Airway epithelial cell (primary cell): Measurements from ENCODE around the gene ZNF653. TPM values are rescaled to one million over a fixed set of nuclear protein-coding genes. Genes with fewer than 3 reads are reported as not detected.

ENCODE experiments used
- total RNA-seq: library from RNA; depleted of rRNA; stranded (reverse); fragments of >200 nt; gene quantifications from 2 replicates; pipeline ENCODE4 v1.2.3, GENCODE V29; 2015

The ZNF653 gene, protein sequence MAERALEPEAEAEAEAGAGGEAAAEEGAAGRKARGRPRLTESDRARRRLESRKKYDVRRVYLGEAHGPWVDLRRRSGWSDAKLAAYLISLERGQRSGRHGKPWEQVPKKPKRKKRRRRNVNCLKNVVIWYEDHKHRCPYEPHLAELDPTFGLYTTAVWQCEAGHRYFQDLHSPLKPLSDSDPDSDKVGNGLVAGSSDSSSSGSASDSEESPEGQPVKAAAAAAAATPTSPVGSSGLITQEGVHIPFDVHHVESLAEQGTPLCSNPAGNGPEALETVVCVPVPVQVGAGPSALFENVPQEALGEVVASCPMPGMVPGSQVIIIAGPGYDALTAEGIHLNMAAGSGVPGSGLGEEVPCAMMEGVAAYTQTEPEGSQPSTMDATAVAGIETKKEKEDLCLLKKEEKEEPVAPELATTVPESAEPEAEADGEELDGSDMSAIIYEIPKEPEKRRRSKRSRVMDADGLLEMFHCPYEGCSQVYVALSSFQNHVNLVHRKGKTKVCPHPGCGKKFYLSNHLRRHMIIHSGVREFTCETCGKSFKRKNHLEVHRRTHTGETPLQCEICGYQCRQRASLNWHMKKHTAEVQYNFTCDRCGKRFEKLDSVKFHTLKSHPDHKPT
- 3.9 and 6.2 TPM in 2 replicates for total RNA-seq

GRCh38 chr19:11505504-11506100 lies at the start of gene ZNF653:
TSS of gene ZNF653 (minus strand) at chr19:11505839. CDS start at chr19:11505786, 53 bp downstream.

GRCh38 chr19:11538232-11539036 lies 32.8 kb upstream of the ZNF653 start, which contains the start of gene CNN1:
TSS of gene CNN1 (plus strand) at chr19:11538851. CDS start at chr19:11538928, 77 bp downstream.

GRCh38 chr19:11528551-11529341 lies 23.1 kb upstream of the ZNF653 start, which contains the start of gene ECSIT:
TSS of gene ECSIT (minus strand) at chr19:11529134. CDS start at chr19:11519170, 9,964 bp downstream.

DNA sequence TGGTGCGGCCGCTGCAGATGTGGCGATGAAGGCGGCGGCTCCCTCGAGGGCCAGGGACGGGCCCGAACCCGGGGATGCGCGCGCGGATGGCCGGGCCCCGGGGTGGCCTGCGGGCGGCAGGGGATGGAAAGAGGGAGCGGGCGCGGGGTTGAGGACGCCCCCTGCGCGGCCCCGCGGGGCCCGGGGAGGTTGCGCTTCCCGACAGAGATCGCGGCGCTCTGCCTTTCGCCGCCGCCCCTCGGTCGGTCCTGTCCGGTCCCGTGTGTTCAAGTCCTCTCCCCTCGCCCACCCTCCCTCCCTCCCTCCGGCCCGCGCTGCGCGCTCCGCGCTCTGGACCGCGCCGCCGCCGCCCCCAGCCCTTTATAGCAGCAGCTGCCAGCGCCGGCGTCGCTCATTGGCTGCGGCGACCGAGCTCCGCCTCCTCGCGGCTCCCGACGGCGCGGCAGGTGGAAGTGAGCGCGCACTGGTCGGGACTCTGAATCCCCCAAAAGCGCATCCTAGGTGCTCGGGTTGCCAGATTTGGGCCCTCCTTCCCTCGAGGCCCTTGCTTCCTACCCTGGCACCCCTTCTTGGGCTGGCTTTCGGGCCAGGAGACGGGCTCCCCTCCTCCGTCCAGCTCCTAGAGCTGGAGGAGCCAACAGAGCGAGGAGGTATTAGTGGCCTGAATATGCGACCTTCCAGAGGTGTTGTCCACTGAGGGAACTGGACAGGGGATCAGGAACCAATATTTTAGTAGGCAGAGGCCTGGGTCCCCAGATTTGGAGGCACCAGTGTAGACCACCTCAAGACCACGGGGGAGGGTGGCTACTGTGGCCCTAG lies 24.7 kb downstream of the ZNF653 start, which contains the start of gene ELAVL3:
Gene ELAVL3, minus strand, starts transcription at position 332 of the 819 bp plus-strand sequence. CDS start 438 bp downstream, outside the sequence.

DNA sequence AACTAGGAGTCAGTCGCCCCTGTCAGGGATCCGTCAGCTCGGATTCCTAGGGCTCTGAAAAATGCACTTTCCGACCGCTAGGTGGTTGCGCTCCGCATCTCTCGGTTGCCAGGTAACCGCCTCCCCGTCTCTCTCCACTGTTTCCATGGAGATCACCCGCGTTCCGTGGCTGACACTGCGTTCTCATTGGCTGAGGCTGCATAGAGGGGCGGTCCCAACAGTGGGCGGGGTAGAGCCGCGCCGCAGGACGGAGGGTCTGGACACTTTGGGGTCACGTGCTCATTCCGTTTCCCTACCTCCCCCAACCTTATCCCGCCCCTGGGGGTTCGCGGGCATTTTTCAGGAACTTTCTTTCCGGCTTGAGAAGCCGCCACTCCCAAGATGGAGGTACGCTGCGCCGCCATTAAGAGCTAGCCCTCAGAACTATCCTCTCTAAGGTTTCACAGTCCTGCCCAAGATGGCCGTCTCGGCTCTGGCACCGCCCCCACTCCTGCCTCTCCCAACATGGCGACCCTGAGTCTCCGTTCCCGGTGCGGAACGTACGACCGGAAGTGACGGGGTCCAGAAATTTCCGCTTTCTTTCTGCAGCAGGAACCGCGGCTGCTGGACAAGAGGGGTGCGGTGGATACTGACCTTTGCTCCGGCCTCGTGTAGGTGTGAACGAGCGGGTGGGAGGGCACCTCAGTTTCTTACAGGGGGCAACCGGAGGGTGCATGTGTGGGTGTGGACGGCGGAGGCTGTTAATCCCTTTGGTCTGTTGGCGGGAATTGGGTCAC lies 70.4 kb downstream of the ZNF653 start, which contains the start of the genes ODAD3 and PRKCSH:
Gene ODAD3, minus strand, starts transcription at position 65 of the 776 bp plus-strand sequence. CDS start 105 bp downstream, outside the sequence.
Gene PRKCSH, plus strand, starts transcription at position 579 of the 776 bp plus-strand sequence. CDS start 483 bp downstream, outside the sequence.

Other genes starting within 250 kb of the ZNF653 start
- gene DOCK6, start 243.3 kb downstream of the ZNF653 start, total RNA-seq = 33.5 and 39.3 TPM in 2 replicates
- not detected in 2 replicates for gene TSPAN16, start 209.7 kb downstream of the ZNF653 start, total RNA-seq
- 58.9 and 77.6 TPM in 2 replicates for gene RAB3D, start 166.2 kb downstream of the ZNF653 start, total RNA-seq
- gene TMEM205, start 159.6 kb downstream of the ZNF653 start, total RNA-seq = 161 and 202 TPM in 2 replicates
- gene CCDC159, start 159.3 kb downstream of the ZNF653 start, total RNA-seq = 7.8 and 8.7 TPM in 2 replicates
- gene PLPPR2, start 150.4 kb downstream of the ZNF653 start, total RNA-seq = 13.6 TPM in 2 replicates
- gene SWSAP1, start 131.2 kb downstream of the ZNF653 start, total RNA-seq = 2.5 and 4.3 TPM in 2 replicates
- gene EPOR, start 121.5 kb downstream of the ZNF653 start, total RNA-seq = 0.79 and 1.4 TPM in 2 replicates
- gene RGL3, start 86.5 kb downstream of the ZNF653 start, total RNA-seq = not detected in 2 replicates
- gene ODAD3, start 70.7 kb downstream of the ZNF653 start, total RNA-seq = 0.14 TPM in 1 of 2 replicates, not detected in the other
- 140 and 183 TPM in 2 replicates for gene PRKCSH, start 70.2 kb downstream of the ZNF653 start, total RNA-seq
- not detected in 2 replicates for gene ELAVL3, start 24.8 kb downstream of the ZNF653 start, total RNA-seq
- 41.3 and 44.0 TPM in 2 replicates for gene ECSIT, start 23.3 kb upstream of the ZNF653 start, total RNA-seq
- gene CNN1, start 33.0 kb upstream of the ZNF653 start, total RNA-seq = 0.19 and 0.21 TPM in 2 replicates
- 57.1 and 59.6 TPM in 2 replicates for gene ELOF1, start 53.4 kb upstream of the ZNF653 start, total RNA-seq
- gene ACP5, start 71.8 kb upstream of the ZNF653 start, total RNA-seq = 12.5 and 13.6 TPM in 2 replicates
- 7.1 and 9.6 TPM in 2 replicates for gene ZNF627, start 91.6 kb upstream of the ZNF653 start, total RNA-seq
- 3.4 and 4.9 TPM in 2 replicates for gene ZNF823, start 233.1 kb upstream of the ZNF653 start, total RNA-seq